SU-DHL-6 (cell line): Measurements from ENCODE around the gene SAP30L.

Experiments used
- EZH2phosphoT487 ChIP-seq: fragments of 200-600 bp; sonication (generic), shearing (Covaris generic); conservative IDR thresholded peaks from 2 replicates; pipeline ENCODE4 v1.6.1; 2018; ENCODE audit warnings: mild to moderate bottlenecking, antibody characterized with exemption, low read length, moderate library complexity, mixed read lengths
- TF ChIP-seq, protein P1 (sequence below): fragments of 200-600 bp; sonication (generic); IDR thresholded peaks from one replicate; pipeline ENCODE4 v1.5.1; 2017; ENCODE audit warnings: antibody characterized with exemption, mild to moderate bottlenecking, low read length, moderate library complexity; ENCODE audit not compliant: insufficient read depth, poor library complexity, severe bottlenecking

DNA sequence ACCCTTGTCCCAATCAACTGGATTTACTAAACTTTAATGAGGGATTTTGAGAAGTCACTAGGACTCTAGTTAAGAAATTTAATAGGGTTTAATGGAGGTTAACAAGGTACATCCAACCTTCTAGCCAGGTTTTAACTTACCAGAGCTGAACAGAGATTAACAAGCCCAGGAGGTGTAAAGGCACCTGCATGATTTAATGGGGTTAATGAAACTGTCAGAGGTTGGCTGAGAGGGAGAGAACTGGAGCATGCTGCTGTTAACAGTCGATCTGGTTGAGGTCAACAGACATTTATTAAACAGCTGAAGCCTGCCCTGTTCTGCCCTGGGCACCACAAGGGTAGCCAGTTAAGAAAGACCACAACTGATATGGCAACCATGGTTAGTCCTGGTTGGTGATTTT is 18.6 kb downstream of the SAP30L start:
- TF ChIP-seq, protein P1, sequence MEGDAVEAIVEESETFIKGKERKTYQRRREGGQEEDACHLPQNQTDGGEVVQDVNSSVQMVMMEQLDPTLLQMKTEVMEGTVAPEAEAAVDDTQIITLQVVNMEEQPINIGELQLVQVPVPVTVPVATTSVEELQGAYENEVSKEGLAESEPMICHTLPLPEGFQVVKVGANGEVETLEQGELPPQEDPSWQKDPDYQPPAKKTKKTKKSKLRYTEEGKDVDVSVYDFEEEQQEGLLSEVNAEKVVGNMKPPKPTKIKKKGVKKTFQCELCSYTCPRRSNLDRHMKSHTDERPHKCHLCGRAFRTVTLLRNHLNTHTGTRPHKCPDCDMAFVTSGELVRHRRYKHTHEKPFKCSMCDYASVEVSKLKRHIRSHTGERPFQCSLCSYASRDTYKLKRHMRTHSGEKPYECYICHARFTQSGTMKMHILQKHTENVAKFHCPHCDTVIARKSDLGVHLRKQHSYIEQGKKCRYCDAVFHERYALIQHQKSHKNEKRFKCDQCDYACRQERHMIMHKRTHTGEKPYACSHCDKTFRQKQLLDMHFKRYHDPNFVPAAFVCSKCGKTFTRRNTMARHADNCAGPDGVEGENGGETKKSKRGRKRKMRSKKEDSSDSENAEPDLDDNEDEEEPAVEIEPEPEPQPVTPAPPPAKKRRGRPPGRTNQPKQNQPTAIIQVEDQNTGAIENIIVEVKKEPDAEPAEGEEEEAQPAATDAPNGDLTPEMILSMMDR, result no peak
- TF ChIP-seq EZH2phosphoT487, result no peak
